Breast epithelium (tissue), 4 donors: ENCODE data around the gene CBX1. TPM values are rescaled to one million over a fixed set of nuclear protein-coding genes. Genes with fewer than 3 reads are reported as not detected.

Experiments
- DNase-seq, 2 donors: peaks; one replicate each; pipeline ENCODE4 v3.0.0-alpha.2; 2019; ENCODE audit warnings: low spot score in 2 of 2
- H3K27ac ChIP-seq, 2 donors: fragments of 200-600 bp; sonication (generic) in 1 of 2; one replicate each; pipeline ENCODE4 v1.5.1; 2016 to 2019; ENCODE audit warnings: mild to moderate bottlenecking in 1 of 2
- H3K27me3 ChIP-seq, 2 donors: fragments of 200-600 bp; sonication (generic) in 1 of 2; one replicate each; pipeline versions ENCODE4 v1.5.1 to v1.6.0; 2017 to 2019; ENCODE audit warnings: control low read depth in 1 of 2, mild to moderate bottlenecking in 1 of 2
- H3K36me3 ChIP-seq: fragments of 200-600 bp; one replicate; pipeline ENCODE4 v1.5.1; 2019
- H3K4me1 ChIP-seq, 2 donors: fragments of 200-600 bp; sonication (generic); one replicate each; pipeline ENCODE4 v1.5.1; 2016 to 2019; ENCODE audit warnings: control low read depth in 1 of 2
- H3K4me3 ChIP-seq, 3 donors: fragments of 200-600 bp; sonication (generic); 1 replicate in 2 of 3; 2 replicates in 1 of 3; pipeline ENCODE4 v1.5.1; 2016 to 2019; ENCODE audit warnings: mild to moderate bottlenecking in 3 of 3, moderate library complexity in 2 of 3
- H3K9me3 ChIP-seq, 2 donors: fragments of 200-600 bp; sonication (generic) in 1 of 2; one replicate each; pipeline ENCODE4 v1.5.1; 2016 to 2019; ENCODE audit warnings: control low read depth in 1 of 2
- POLR2A ChIP-seq: fragments of 450-650 bp; IDR thresholded peaks from one replicate; pipeline ENCODE4 v1.6.1; 2016; ENCODE audit warnings: antibody characterized with exemption, mild to moderate bottlenecking, moderate library complexity
- POLR2AphosphoS5 ChIP-seq, 3 donors: sonication (generic); formaldehyde crosslinking; IDR thresholded peaks; one replicate each; pipeline ENCODE4 v1.6.1; 2017; ENCODE audit warnings: antibody characterized with exemption in 3 of 3
- intact Hi-C: fragments of 100-400 bp; cut with DNase I; formaldehyde crosslinking; loops from one replicate; pipeline ENCODE4 v1.15.1; 2023; ENCODE audit warnings: low total_unique reads
- total RNA-seq, 3 donors: library from RNA; depleted of rRNA; stranded (reverse); fragments of >200 nt; gene quantifications; one replicate each; pipeline ENCODE4 v1.1.0, GENCODE V29; 2016
- TF ChIP-seq, protein P1 (sequence below), 3 donors: fragments of 450-650 bp; IDR thresholded peaks; one replicate each; pipeline ENCODE4 v1.5.1; 2016 to 2017; ENCODE audit warnings: antibody characterized with exemption in 3 of 3, mild to moderate bottlenecking in 3 of 3, moderate library complexity in 3 of 3

The CBX1 gene
- total RNA-seq, 3 donors from 2014 or later = 29.0 to 45.8 (median 45.2) TPM

DNA sequence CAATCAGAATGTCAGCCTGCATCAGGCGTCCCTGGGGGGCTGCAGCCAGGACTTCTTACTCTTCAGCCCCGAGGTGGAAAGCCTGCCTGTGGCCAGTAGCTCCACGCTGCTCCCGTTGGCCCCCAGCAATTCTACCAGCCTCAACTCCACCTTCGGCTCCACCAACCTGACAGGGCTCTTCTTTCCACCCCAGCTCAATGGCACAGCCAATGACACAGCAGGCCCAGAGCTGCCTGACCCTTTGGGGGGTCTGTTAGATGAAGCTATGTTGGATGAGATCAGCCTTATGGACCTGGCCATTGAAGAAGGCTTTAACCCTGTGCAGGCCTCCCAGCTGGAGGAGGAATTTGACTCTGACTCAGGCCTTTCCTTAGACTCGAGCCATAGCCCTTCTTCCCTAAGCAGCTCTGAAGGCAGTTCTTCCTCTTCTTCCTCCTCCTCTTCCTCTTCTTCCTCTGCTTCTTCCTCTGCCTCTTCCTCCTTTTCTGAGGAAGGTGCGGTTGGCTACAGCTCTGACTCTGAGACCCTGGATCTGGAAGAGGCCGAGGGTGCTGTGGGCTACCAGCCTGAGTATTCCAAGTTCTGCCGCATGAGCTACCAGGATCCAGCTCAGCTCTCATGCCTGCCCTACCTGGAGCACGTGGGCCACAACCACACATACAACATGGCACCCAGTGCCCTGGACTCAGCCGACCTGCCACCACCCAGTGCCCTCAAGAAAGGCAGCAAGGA lies 42.7 kb downstream of the CBX1 start:
- H3K36me3 ChIP-seq = peaks cover 7% of the 10 kb centered on the region
- TF ChIP-seq, protein P1, sequence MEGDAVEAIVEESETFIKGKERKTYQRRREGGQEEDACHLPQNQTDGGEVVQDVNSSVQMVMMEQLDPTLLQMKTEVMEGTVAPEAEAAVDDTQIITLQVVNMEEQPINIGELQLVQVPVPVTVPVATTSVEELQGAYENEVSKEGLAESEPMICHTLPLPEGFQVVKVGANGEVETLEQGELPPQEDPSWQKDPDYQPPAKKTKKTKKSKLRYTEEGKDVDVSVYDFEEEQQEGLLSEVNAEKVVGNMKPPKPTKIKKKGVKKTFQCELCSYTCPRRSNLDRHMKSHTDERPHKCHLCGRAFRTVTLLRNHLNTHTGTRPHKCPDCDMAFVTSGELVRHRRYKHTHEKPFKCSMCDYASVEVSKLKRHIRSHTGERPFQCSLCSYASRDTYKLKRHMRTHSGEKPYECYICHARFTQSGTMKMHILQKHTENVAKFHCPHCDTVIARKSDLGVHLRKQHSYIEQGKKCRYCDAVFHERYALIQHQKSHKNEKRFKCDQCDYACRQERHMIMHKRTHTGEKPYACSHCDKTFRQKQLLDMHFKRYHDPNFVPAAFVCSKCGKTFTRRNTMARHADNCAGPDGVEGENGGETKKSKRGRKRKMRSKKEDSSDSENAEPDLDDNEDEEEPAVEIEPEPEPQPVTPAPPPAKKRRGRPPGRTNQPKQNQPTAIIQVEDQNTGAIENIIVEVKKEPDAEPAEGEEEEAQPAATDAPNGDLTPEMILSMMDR (IDR thresholded peaks at IDR 0.05) = no peak
- TF ChIP-seq POLR2AphosphoS5 (IDR thresholded peaks at IDR 0.05) = no peak
- no peak for TF ChIP-seq POLR2A
- no peak overlapping the region for H3K4me3 ChIP-seq
- no peaks in the 10 kb centered on the region for H3K9me3 ChIP-seq
- no peak for DNase-seq
- peak overlapping the region in 1 of 2 donors; percentile 38 for H3K27ac ChIP-seq
- H3K4me1 ChIP-seq = peaks cover 11 to 13% of the 10 kb centered on the region in 2 donors
- intact Hi-C loops = no loop called here
- no peaks in the 10 kb centered on the region for H3K27me3 ChIP-seq

- H3K27me3 ChIP-seq = no peaks in the 10 kb centered on the region
- H3K4me1 ChIP-seq = peaks cover 21 to 22% of the 10 kb centered on the region in 2 donors
- no peak overlapping the region for H3K4me3 ChIP-seq
- no peak overlapping the region for H3K27ac ChIP-seq
- H3K9me3 ChIP-seq = no peaks in the 10 kb centered on the region
- intact Hi-C loops = no loop called here
- TF ChIP-seq POLR2AphosphoS5 (IDR thresholded peaks at IDR 0.05) (no peak), POLR2A (no peak)
- TF ChIP-seq, protein P1 (IDR thresholded peaks at IDR 0.05) = no peak
- H3K36me3 ChIP-seq = peaks cover 7% of the 10 kb centered on the region
- DNase-seq = no peak
Observed at GRCh38 chr17:48057626-48058025, 43.7 kb downstream of the CBX1 start.

DNA sequence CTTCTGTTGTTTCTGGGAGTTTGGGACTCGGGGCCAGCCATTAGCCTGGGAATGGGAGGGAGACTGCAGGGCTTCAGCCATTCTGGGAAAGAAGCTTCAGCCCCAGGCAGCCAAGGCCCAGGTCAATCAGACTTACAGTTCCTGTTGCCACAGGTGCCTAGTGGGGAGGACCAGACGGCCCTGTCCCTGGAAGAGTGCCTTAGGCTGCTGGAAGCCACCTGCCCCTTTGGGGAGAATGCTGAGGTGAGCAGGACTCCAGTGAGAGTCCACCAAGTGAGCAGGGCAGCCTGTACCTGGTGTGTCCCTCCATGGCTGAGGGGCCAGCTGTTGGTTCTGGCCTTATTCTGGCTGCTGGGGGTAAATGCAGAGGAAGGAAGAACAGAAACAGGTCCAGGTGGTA lies 44.4 kb downstream of the CBX1 start:
- no peak for TF ChIP-seq POLR2A
- TF ChIP-seq, protein P1 (IDR thresholded peaks at IDR 0.05) = no peak
- TF ChIP-seq POLR2AphosphoS5 (IDR thresholded peaks at IDR 0.05) = no peak
- peaks cover 7% of the 10 kb centered on the region for H3K36me3 ChIP-seq
- no peak for DNase-seq

GRCh38 chr17:48056246-48056745 lies 45.0 kb downstream of the CBX1 start:
- H3K36me3 ChIP-seq = peaks cover 7% of the 10 kb centered on the region
- peak overlapping the region in 1 of 2 donors; percentile 25 for H3K27ac ChIP-seq
- H3K4me1 ChIP-seq = peaks cover 34 to 35% of the 10 kb centered on the region in 2 donors
- intact Hi-C loops = no loop called here
- no peaks in the 10 kb centered on the region for H3K27me3 ChIP-seq
- TF ChIP-seq POLR2A = no peak
- TF ChIP-seq, protein P1 (IDR thresholded peaks at IDR 0.05) = no peak
- TF ChIP-seq POLR2AphosphoS5 (IDR thresholded peaks at IDR 0.05) = no peak
- no peak overlapping the region for H3K4me3 ChIP-seq
- H3K9me3 ChIP-seq = no peaks in the 10 kb centered on the region
- DNase-seq = no peak

More for the DNA sequence above, 44.4 kb downstream of the CBX1 start:
- no peaks in the 10 kb centered on the region for H3K9me3 ChIP-seq
- intact Hi-C loops = no loop called here
- H3K4me1 ChIP-seq = peaks cover 28 to 30% of the 10 kb centered on the region in 2 donors
- no peak overlapping the region for H3K4me3 ChIP-seq
- H3K27ac ChIP-seq = peak overlapping the region in 1 of 2 donors; percentile 38
- no peaks in the 10 kb centered on the region for H3K27me3 ChIP-seq

GRCh38 chr17:48055531-48056245 lies 45.6 kb downstream of the CBX1 start:
- Histone ChIP-seq H3K27ac (peak overlapping the region; percentile 92 to 96), H3K4me3 (peak overlapping the region in 1 of 3 donors; percentile 71), H3K36me3 (peaks cover 7% of the 10 kb centered on the region), H3K9me3 (no peaks in the 10 kb centered on the region), H3K4me1 (peaks cover 37 to 40% of the 10 kb centered on the region in 2 donors), H3K27me3 (no peaks in the 10 kb centered on the region)
- no peak for TF ChIP-seq POLR2AphosphoS5 (IDR thresholded peaks at IDR 0.05)
- TF ChIP-seq, protein P1 (IDR thresholded peaks at IDR 0.05) = no peak
- TF ChIP-seq POLR2A = no peak
- intact Hi-C loops = no loop called here
- no peak for DNase-seq
